HG03558 (cell line): ENCODE results near the gene PLK2.

Experiments used
- ATAC-seq: cut with Tn5 transposase; IDR thresholded peaks from one replicate; pipeline ENCODE4 v1.9.1; 2021; ENCODE audit warnings: moderate number of reproducible peaks; ENCODE audit not compliant: unreplicated experiment; ENCODE audit errors: extremely low read depth

Gene PLK2

GRCh38 chr5:58460002-58460731, at the start of gene PLK2:
Gene PLK2 (minus strand): TSS chr5:58460086. CDS start chr5:58459959, 127 bp downstream.
- ATAC-seq, result peak; percentile 34

GRCh38 chr5:58507715-58508114, 47.8 kb upstream of the PLK2 start:
- ATAC-seq, result no peak

DNA sequence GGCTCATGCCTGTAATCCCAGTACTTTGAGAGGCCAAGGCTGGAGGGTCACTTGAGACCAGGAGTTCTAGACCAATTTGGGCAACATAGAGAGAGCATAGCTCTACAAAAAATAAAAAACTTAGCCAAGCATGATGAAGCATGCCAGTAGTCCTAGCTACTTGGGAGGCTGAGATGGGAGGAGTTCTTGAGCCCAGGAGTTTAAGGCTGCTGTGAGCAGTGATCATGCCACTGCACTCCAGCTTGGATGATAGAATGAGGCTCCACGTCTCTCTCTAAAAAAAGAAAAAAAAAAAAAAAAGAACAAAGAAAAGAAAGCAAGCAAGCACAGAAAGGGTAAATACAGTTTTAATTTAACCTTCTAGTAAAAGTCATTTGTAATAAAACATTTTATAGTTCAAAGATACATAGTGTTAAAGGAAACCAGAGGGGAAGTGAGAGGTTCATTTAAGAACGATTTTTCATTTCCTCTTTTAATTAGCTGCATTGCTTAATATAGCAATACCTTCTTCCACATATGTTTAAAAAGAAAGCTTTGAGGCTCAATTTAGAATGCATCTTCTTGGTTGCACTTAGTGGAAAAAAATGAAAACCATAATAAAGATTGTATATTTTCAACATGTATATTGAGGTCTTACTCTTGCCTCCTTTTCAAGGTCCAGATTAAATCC, 46.2 kb upstream of the PLK2 start:
- ATAC-seq, result no peak

DNA sequence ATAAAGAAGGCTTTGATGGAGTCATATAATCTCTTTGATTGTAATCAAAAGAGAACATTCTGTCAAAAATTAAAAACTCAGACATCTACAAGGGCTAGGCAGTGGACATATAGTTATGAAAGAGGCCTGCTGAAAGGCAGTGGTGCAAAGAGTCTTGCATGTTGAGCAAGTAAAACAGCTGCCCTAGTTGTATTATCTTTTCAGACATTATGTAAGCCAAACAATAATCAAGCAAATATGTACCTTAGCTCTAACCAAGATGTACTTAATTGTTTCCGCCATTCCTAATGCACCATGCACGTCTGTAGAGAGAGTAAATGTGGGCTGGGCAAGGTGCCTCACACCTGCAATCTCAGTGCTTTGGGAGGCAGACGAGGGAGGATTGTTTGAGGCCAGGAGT, 45.6 kb upstream of the PLK2 start:
- ATAC-seq, result no peak

DNA sequence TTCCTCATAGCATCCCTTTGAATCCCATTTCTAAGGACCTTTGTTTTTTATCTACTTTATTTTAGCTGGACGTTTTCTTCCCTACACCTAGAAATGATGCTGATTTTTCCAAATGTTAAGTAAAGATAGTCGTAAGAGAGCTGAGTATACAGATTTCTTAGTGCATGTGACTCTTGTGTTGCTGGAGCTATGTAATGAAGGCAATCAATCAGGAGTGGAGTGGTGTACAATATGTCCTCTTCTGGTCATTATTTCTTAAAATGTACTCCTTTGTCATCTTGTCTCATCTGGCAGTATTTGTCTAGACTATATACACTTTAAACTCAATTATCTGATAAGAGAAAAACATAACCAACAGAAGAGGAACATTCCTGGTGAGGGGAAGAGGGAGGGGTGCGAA, 44.9 kb upstream of the PLK2 start:
- no peak for ATAC-seq

- no peak for ATAC-seq
Measured at GRCh38 chr5:58503390-58504046, 43.6 kb upstream of the PLK2 start.

GRCh38 chr5:58501778-58502417, 42.0 kb upstream of the PLK2 start:
- no peak for ATAC-seq

DNA sequence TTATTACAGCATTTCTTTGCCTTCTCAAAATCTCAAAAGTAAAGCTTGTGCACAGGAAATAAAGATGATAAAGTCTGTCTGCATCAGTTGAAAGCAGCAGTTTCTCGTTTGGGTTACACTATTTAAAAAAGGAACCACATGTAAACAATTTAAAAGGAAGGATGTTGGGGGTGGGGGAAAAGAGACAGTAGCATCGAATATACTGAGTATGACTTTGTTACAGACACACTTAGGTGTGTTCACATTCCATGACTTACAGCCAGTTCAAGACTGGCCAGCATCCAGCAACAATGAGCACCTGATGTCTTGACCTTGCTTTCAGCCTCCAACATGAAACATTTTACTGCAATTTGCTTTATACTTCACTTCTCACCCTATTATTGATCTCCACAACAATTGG, 40.1 kb upstream of the PLK2 start:
- ATAC-seq, result no peak

GRCh38 chr5:58499231-58499630, 39.3 kb upstream of the PLK2 start:
- no peak for ATAC-seq

DNA sequence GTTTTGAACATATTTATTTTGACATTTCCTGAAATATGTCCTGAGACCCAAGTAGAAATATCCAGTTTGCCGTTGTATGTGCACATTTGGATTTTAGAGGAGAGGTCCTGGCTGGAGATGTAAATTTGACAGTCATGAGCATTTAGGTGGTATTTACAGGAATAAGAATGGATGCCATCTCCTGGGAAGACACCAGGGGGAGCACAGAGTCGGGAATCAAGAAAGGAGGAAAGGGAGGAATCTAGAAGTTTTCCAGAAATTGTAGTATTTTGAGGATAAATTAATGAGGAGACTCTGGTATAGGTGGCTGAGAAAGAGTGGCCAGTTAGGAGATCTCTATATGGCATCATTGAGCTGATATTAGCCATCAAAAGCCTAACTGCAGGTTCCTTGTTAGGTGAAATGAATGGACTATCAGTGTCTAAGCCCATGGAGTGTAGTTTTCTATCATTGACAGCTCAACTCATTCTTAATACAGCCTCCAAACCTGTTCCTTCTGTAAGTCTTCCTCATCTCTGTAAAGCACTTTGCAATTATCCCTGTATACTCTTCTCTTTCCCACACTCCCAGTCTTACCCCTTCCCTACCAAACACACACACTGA, 38.6 kb upstream of the PLK2 start:
- no peak for ATAC-seq

- ATAC-seq, result no peak
Measured at GRCh38 chr5:58497921-58498320, 38.0 kb upstream of the PLK2 start.

- no peak for ATAC-seq
Measured at GRCh38 chr5:58497386-58497785, 37.5 kb upstream of the PLK2 start.

- no peak for ATAC-seq
Measured at GRCh38 chr5:58496488-58496887, 36.6 kb upstream of the PLK2 start.

DNA sequence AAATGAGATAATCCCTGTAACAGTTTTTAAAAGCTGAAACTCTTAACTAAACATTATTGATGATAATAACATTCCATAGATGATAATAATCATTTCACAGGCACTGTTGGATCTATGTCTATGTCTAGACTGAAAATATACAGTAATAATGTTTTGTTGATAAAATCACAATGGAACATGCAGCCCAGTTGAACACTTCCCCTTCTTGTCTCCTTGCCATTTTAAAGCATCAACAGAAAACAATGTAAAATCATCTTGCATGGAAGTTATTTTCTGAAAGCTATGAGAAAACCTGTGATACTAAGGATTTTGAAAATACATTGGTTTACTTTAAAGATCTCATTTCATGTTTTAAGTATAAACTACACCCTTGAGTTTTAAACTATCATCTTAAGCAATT, 33.3 kb upstream of the PLK2 start:
- ATAC-seq, result no peak

DNA sequence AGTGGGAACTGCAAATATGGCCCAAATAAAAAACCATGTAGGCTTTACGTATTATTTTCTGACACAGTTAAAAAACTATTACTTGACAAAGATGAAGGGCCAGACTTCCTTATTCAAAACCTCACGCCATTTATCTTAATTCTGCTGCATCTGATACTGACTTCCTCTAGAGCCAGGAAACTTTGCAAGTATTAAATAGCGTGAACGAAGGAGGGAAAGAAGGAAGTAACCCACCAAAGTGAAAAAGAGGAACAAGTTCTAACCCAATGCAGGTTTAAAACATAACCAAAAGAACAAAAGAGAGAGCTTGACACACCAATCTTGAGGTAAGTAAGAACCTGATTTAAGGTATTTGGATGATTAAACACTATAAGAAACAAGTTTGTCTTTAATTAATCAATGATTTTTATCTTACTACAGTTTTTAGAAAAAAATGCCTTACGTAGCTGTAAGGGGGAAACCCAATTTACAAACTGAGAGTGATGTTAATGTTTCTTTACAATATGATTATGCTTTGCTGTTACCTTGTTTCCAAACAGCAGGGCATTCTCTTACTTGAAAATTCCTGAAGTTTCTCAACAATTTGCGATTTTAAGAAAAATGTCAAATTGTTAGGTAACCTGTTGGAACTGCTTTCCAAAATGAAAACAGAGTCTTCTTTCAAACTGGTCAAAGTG, 31.5 kb upstream of the PLK2 start, which contains the start of gene GAPT:
Gene GAPT, plus strand, starts transcription at position 220 of the 677 bp plus-strand sequence. CDS start 3,102 bp downstream, outside the sequence.
- peak; percentile 71 for ATAC-seq

GRCh38 chr5:58490402-58491050, 30.6 kb upstream of the PLK2 start:
- no peak for ATAC-seq

DNA sequence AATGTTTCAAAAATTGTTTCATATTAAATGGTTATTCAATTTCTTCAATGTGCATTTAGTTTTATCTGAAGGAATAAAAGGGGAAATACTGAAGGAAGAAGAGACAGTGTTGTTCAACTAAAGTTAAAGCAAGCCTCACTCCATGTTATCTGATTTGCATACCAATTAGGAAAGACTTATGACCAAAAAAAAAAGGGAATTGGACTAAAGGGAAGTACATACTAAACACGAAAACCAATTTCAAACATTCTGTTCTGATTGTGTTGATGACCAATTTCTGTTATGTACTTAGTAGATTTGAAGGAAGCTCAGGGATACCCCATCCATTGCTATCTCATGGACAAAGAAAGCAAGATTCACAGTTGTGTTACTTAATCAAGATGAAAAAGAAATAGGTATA, 26.4 kb upstream of the PLK2 start:
- no peak for ATAC-seq

DNA sequence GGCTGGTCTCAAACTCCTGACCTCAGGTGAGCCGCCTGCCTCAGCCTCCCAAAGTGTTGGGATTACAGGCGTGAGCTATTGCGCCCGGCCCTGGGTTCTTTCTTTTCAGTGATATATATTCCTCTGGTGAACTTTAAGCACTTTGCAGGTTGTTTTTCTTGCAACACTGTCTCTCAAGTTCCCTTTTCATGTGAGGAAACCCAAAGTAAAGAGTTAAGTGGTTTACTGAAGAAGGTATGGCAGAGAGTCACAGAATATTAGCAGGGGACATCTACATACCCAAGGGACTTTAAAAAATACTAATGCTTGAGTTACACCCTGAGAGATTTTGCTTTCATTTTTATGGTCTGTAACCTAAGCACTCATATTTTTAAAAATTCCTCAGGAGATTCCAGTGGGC, 24.6 kb upstream of the PLK2 start:
- ATAC-seq, result no peak

GRCh38 chr5:58482536-58482935, 22.6 kb upstream of the PLK2 start:
- ATAC-seq, result no peak
